Measurements from ENCODE around the gene KHDRBS1.
"Not testable (repeated sequence)": the region's sequence is repeated elsewhere in the genome, so short reads cannot be mapped to it uniquely, and the experiment has no call there.

The KHDRBS1 gene

DNA sequence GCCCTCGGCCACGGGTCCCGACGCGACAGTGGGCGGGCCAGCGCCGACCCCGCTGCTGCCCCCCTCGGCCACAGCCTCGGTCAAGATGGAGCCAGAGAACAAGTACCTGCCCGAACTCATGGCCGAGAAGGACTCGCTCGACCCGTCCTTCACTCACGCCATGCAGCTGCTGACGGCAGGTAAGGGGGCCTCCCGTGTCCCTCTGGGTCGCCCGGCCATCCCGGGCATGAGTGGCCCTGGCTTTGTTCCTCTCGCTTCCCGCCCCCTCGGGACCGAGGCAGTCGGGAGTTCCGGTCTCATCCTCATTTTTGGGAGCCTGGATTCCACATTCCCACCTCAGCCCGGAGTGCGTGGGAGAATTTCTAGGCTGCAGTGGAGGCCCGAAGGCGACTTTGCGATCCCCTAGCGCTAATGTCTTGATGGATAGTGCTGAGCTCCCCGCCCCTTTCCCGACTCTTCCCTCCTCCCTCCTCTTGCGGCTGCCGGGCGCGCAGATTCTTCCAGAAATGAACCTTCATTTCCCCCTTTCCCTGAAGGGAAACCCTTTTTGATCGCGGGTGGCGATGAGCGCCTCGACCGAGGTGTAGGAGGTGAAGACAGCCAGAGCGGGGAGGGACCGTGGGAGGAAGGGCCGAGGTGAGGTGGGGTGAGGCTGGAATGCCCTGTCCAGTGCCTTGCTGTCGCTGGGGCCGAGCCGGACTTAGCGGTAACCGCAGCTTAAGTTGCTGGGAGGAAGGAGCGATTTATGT lies 705 bp downstream of the KHDRBS1 start:
- DNase-seq (ENCODE audit: low read depth), result no peak

- no peak for DNase-seq (ENCODE audit: low read depth)
These were observed 1.2 kb downstream of the KHDRBS1 start for GRCh38 chr1:32014948-32015273.

DNA sequence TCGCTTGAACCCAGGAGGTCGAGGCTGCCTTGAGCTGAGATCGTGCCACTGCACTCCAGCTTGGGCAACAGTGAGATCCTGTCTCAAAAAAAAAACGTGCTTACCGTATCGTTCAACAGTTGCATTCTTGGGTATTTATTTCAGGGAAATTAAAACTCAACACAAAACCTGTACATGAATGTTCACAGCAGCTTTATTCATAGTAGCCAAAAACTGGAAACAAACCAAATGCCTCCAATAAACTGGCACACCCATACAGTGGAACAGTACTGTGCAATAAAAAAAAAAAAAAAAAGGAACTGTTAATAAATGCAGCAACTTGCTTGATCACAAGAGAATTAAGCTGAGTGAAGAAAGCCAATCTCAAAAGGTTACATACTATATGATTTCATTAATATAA lies 6.7 kb downstream of the KHDRBS1 start:
- no peak for DNase-seq (ENCODE audit: low read depth)

GRCh38 chr1:32021574-32022018 lies 7.9 kb downstream of the KHDRBS1 start:
- not testable (repeated sequence) for DNase-seq (ENCODE audit: low read depth)

DNA sequence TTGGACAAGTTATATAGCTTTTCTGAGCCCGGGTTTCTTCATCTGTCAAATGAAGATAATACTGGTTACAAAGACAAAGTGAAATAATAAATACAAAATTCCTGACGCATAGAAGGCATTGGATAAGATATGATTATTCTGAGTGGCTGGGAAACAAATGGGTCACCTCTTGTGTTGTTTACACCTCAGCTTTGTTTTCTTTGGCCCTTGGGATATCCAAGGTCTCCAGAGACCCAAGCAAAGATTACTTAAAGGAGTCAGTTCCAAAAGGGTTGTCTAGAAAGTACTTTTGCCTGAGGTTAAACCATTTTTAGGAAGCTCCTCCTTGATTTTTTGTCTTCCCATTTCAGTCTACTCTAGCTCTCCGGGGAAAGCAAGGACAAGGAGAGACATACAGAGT lies 9.7 kb downstream of the KHDRBS1 start:
- no peak for DNase-seq (ENCODE audit: low read depth)

GRCh38 chr1:32025515-32025914 lies 11.8 kb downstream of the KHDRBS1 start:
- no peak for DNase-seq (ENCODE audit: low read depth)

- DNase-seq (ENCODE audit: low read depth), result no peak
These were observed 15.1 kb downstream of the KHDRBS1 start for GRCh38 chr1:32028746-32029145.

GRCh38 chr1:32031578-32032274 lies 18.1 kb downstream of the KHDRBS1 start:
- DNase-seq (ENCODE audit: low read depth), result no peak

GRCh38 chr1:32032275-32032615 lies 18.6 kb downstream of the KHDRBS1 start:
- DNase-seq (ENCODE audit: low read depth), result no peak

DNA sequence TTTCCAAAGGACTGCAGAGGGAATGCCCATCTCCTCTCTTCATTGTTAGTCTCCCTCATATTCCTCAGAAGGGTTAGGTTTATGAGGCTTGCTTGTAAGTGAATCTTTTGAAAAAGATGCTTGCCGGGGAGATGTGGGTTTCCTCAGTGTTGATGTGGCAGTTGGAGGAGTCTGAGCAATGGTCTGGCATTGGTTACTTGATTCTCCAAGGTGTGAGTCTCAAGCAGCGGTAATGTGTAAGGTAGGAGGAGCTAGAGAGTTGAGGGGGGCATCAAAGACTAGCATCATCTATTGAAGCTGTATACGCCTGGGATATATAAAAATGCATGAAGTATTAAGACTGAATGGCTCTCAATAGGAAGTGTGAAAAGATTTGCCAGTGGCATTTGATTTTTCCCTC lies 21.5 kb downstream of the KHDRBS1 start:
- no peak for DNase-seq (ENCODE audit: low read depth)

DNA sequence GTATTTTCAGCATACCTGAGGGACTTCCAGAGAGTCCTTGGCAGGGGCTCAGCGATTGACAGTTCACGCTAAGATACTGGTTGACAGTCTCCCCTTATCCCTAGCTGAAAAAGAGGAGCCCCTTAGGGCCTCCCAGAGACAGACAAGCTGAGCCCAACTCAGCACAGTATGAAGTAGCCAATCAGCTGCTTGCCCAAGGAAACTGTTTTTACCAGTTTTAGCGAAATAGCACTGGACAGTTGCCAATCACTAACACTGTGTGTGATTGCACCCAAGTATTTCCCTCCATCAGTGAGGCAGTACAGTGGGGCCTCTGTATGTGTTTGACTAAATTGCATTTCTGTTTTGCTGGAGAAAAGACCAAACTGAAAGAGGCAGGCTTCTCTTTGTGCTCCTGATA lies 27.0 kb downstream of the KHDRBS1 start:
- no peak for DNase-seq (ENCODE audit: low read depth)

DNA sequence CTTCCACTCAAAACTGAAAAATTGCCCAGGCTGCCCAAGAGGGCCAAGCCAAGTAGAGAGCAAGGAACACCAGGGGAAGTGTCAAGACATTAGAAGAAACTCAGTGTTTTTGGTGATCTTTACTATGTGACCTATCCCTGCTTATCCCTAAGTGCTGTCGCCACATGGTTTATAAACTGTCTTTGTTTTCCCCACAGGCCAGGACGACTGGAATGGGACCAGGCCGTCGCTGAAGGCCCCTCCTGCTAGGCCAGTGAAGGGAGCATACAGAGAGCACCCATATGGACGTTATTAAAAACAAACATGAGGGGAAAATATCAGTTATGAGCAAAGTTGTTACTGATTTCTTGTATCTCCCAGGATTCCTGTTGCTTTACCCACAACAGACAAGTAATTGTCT lies 28.7 kb downstream of the KHDRBS1 start:
- no peak for DNase-seq (ENCODE audit: low read depth)

DNA sequence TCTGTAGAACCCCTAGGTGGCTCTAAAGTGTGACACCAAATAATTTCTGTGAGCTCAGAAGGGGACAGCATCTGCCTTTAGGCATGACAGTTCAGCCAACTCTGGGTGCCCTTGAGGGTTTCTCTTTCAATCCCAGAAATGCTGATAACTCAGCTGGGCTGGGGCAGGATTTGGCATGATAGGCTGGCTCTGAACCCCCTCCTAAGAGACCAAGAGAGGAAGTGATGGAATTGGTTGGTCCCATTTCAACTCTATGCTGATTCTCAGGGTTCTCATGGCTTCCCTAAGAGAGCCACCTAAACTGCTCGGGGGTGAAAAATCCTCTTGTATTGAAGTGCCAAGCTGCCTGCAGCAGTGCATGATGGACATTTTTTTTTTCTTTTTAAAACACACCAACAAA lies 30.6 kb downstream of the KHDRBS1 start:
- no peak for DNase-seq (ENCODE audit: low read depth)

DNA sequence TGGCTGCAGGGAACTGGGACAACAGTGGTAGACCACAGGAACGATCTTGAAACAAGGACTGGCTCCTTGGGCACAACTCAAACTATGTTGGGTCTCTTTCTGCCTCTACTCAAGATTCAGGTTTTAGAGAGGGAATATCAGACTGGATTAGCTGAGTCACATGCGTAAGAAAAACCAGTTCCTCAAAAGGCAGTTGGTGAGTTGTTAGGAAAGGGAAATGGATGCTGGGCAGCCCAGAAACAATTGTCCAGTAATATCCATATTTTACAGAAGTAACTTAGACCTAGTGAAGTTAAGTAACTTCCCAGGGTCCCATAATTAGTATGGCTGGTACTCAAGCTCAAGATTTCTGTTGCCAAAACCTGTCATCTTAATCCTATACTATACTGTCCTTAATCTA lies 32.1 kb downstream of the KHDRBS1 start:
- no peak for DNase-seq (ENCODE audit: low read depth)

- no peak for DNase-seq (ENCODE audit: low read depth)
These were observed 34.0 kb downstream of the KHDRBS1 start for GRCh38 chr1:32047701-32048100.

DNA sequence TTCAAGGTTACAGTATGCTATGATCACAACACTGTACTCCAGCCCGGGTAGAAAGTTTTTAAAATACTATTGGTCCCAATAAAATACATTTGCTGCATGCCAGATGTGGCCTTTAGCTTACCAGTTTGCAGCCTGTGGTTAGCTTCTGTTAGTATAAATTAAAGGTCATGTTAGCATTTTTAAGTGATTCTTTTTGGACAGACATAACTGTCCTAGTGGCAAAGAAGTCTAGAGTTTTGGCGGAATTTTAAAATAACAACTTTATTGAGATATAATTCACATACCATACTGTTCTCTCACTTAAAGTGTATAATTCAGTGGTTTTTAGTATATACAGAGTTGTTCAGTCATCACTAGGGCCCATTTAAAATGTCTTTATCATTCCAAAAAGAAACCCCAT lies 34.8 kb downstream of the KHDRBS1 start:
- no peak for DNase-seq (ENCODE audit: low read depth)

DNA sequence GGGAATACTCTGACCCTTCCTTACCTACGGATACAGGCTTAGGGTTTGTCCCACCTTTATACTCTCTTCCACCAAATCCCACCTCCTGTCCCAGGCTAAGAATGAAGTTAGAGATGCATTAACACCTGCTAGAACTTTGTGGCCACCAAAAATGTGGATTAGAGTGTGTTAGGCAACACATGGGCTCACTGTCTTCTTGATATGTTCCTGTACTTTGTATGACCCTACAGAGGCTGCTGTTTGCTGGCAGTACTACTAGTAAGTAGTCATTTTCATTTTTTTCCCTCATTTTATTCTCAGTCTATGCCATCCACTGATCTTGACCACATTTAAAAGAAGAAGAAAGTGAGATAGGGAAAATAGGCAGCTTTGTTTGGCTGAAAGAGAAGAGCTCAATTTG lies 38.0 kb downstream of the KHDRBS1 start:
- no peak for DNase-seq (ENCODE audit: low read depth)

GRCh38 chr1:32052887-32053286 lies 39.2 kb downstream of the KHDRBS1 start:
- DNase-seq (ENCODE audit: low read depth), result no peak

DNA sequence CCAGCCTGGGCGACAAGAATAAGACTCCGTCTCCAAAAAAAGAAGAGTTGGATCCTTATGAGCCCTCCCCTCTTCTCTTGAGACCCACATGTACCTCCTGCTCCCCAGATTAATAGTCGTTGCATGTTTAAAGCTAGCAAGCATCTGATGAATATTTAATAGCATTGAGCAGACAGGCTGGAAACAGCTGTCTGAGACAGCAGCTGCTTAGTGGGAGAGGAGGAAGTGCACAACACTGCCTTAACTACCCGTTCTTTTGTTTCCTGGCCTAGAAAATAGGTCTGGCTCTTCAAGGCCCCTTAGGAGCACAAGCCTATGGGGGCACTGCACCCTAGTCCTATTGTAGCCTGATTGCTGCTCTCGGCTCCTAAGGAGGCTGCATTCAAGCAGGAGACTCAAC lies 41.7 kb downstream of the KHDRBS1 start:
- no peak for DNase-seq (ENCODE audit: low read depth)

GRCh38 chr1:32056598-32056997 lies 42.9 kb downstream of the KHDRBS1 start:
- no peak for DNase-seq (ENCODE audit: low read depth)

- DNase-seq (ENCODE audit: low read depth), result no peak
These were observed 47.2 kb downstream of the KHDRBS1 start for GRCh38 chr1:32060914-32061313.

GRCh38 chr1:32062867-32063230 lies 49.2 kb downstream of the KHDRBS1 start:
- no peak for DNase-seq (ENCODE audit: low read depth)

DNA sequence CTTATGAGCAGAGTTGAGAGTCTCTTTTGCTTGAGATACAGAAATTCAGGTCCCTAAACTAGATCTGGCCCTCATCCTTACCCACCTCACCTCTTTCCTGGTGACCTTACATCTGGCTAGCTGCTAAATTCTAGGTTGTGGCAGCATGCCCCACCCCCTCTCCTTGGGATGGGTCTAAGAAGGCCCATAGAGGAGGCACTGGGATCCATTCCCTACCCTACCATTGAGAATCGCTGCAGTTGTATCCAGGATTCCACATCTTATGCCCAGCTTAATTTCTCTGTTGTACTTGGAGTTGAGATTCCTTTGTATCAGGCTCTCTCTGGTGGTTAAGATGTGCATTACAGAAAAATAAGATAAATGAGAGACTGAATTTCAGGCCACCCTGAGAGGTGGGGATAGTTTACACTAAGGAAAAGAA lies 49.6 kb downstream of the KHDRBS1 start:
- no peak for DNase-seq (ENCODE audit: low read depth)
